ELF-1 (cell line): ENCODE measurements around the gene PTPRD.

ENCODE experiments used
- DNase-seq: peaks from one replicate; pipeline ENCODE4 v3.0.0-alpha.2; 2016; ENCODE audit warnings: low read depth, low spot score

The PTPRD gene

DNA sequence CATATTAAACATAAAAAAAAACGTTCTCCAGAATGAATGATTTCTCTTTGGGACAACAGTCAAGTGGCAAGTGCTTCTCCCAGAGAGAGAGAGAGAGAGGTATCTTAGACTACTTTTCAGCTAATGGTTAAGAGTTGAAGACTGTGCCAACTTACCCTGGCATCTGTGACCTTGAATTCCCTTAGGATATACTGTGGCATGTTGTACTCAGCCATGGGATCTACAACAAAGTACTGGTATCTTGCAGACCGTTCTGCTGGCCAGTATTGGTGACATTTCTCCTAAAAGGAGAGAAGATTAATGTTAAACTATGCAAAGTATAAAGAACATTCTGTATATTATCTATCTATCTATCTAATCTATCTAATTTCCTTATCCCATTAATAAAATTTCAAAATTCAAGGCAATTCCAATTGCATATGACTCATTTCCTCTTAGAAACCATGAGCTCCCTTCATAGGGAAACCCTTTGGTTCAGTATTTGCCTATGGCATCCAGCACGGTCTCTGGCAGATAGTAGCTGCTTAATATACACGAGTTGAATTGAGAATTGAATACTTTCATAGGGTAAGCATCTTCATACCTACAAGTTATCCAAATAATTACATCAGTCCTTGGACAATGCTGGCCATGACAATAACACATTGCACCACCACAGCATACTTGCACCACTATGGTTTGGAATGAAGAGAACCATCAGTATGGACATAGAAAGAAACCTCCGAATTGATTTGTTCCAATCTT, 2273.9 kb downstream of the PTPRD start:
- no peak for DNase-seq

DNA sequence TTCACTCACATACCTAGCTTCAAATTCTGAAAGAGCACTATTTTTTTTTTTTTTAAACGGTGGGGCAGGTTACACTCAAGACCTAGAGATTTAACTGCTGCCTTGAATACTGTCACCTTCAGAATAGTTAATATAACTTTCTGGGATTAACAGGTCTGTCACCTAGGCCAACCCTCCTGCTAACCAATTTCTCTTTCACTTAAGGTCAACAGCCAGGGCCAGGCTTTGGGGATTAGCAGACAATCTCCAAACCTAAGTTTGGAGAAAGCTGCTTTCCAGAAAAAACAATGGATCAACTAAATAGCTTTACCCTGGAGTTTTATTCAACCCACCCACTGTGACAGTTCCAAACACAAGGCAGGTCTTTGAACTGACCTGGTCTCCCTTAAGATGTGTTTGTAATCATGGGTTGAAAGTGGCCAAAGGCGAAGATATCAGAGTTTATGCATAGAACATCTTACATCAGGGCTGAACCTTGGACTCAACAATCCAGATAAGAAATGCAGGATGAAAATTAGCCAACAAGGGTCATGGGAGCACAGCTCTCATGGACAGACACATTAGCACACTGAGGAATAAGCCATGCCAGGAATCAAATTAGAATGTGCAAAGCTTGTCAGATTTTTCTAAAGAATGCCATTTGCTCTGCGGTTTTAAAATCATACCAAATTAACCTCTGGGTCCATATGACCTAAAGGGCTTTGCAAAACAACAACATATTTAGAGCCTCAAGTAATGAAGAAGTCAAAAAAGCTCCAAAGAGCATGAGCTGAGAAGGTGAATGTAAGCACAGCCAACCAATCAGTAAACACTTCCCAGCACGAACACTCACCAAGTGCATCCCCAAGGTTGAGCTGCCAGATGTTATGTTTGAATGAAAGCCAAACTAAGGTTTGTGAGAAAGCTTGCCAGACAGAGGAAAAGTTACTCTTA, 2274.7 kb downstream of the PTPRD start:
- no peak for DNase-seq

DNA sequence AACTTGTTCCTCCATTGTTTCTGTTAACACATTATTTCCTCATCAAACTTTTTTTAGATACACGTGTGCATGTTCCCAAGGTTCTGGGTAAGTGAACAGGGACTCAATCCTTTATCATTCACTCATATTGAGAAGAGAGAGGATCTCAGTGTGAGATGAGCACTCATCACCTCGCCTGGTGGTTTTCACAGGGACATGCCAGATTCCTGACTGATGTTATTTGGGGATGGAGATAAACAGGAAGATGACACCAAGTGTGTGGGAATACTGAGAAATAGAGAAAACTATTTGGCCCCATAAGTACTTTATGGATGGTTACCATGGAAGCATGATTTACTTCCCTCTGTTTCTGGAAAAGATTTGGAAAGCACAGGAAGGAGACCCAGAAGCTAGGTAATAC, 2279.9 kb downstream of the PTPRD start:
- no peak for DNase-seq

DNA sequence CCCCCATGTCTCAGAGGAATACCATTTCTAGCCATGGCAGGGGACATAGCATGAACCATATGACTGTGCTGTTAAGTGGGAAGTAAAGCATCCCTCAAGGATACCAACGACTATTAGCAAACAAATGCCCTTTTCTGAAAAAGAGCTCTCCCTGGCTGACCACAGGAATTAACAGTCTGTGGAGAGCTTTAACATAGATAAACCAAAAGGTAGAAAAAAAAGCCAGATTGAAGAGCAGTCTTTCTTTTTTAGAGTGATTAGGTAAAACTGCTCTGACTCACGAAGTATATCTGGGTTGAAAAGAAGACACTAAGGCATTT, 2280.5 kb downstream of the PTPRD start:
- DNase-seq, result no peak

DNA sequence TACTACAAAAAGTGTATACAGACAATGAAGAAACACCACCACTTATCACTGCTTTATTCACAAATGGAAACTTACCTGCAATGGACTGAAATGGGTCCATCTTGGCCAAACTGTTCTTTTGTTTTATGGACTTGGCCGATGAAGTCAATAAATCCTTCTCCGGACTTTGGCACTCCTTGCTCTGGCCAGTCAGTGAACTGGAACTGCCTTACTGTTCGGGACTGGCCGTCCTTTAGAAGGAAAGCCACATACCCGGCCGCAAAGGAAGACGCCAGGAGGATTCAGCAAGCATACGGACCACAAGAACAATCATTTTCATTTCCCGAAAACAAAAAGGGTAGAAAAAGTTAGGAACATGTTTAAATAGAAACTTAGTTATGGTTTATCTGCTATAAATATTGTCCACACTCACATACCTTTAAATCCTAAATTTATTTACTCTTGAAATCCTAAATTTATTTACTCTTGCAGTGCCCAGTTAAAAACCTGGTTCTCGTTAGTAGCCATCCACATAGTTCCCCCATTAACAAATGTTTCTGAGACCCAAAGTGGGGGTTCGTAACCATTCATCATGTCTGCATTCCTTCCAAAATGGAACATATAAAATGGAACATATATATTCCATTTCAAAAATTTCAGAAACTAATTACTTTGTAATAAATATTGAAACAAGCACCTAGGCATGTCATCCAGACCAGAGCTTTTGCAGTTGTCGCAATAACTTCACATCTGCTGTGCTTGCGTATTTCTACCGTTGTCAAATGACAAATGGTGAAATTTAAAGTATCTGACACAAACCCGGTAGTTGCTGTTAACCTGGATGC, 2281.1 kb downstream of the PTPRD start:
- DNase-seq, result no peak

DNA sequence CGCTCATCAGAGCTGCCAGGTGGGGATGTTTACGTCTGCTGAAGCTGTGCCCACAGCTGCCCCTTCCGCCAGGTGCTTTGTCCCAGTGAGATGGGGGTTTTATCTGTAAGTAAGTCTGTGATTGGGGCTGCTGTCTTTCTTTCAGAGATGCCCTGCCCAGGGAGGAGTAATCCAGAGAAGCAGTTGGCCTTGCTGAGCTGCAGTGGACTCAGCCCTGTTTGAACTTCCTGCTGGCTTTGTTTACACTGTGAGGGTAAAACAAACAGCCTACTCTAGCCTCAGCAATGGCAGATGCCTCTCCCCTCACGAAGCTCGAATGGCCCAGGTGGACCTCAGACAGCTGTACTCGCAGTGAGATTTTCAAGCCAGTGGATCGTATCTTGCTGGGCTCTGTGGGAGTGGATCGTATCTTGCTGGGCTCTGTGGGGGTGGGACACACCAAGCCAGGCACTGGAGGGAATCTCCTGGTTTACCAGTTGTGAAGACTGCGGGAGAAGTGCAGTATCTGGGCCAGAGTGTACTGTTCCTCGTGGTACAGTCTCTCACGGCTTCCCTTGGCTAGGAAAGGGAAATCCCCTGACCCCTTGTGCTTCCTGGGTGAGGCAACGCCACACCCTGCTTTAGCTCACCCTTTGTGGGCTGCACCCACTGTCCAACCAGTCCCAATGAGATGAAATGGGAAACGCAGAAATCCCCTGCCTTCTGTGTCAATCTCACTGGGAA, 2283.1 kb downstream of the PTPRD start:
- DNase-seq, result peak; percentile 3

DNA sequence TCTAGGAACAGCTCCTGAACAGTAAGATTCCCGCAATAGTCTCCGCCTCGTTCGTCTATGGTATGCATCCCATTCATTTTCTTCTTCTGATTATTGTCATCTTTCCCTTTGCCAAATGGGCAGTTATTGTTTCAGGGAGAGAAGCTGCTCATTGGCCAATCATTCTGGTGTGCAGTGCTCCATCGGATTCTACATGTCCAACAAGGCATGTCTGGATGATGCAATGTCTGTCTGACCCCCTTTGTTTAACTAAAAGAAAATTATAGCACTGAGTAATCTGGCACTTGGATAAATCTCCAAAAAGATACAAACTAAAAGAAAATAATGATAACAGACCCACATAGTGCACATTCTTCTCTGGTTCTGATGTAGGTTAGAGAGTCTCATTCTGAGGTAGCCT, 2297.6 kb downstream of the PTPRD start:
- DNase-seq, result no peak

DNA sequence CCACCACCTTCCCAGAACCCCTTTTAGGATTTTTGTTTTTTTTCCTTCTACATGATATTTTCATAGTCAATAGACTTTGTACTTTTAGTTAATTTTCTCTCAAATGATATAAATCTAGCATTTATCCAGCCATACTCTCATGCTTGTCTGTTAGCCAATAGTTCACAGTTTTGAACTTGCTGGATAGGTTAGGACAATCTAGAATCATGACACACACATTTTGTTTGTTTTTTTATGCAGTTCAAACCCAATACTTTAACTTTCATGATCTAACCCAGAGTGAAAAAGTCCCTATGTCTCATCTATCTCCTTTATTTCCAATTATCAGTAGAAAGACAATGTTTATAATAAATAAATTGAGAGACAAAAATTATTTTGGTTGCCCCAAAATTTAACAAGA, 2303.5 kb downstream of the PTPRD start:
- DNase-seq, result no peak

DNA sequence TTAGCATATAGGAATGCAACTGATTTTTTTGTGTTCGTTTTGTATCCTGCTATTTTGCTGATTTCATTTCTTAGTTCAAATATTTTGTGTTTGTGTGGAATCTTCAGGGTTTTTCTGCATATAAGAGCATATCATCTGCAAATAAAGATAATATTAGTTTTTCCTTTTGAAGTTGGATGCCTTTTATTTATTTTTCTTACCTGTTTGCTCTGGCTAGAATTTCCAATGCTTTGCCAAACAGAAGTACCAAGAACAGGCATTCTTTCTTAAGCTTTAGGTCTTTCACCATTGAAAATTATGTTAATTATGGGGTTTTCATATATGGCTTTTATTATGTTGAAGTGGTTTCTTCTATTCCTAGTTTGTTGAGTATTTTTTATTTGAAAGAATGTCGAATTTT, 2308.1 kb downstream of the PTPRD start:
- DNase-seq, result no peak

DNA sequence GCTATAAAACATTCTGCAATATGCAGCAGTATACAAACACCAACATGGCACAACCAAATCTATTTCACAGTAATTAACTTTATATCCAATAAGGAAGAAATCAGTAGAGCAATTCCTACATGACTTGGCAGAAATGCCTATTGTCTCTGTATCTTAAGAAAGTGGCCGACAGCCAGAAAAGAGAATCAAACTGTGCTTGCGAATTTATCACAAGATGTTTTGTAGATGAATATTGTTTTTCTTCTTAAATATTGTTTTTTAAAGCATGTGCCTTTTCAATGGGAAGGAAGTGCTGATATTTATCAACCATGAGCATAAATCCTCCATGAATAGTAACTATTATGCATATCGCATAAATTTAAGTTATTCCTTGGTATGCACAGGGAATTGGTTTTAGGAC, 2311.5 kb downstream of the PTPRD start:
- no peak for DNase-seq

DNA sequence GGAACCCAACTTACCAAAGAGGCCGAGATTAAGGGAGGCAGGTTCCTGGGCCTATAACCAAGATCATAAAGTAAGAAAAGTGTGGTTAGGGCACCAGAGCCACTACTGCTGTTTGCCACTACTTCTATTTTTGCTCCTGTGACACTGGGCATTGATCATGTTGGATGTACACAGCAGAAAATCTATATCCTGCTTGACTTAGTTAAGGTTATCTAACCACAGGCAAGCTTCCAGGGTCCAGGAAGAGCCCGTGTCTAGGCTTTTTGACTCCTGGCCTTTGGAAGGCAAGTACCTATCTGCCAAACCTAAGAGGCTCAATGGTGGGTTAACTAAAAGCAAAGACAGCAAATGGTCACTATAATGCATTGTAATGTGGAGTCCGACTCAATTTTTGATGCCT, 2315.8 kb downstream of the PTPRD start:
- DNase-seq, result no peak

DNA sequence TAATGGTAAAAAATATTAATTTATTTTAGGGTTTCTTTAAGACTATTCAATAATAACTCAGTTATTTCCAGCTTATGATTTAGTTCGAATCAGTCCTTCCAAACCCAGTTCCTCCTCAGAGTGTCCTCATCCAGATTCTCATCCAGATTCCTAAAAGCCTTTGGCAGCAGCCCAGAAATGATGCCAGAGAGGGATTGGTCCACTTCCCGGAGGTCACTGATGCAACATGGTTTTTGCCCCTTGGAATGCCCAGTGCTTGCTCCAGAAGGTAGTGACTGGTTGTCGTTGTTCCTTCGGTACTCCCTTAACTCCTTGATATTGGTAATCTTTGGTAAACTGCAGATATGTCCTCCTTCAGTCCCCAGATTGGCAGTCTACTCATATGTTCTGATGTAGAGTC, 2320.1 kb downstream of the PTPRD start:
- DNase-seq, result no peak

DNA sequence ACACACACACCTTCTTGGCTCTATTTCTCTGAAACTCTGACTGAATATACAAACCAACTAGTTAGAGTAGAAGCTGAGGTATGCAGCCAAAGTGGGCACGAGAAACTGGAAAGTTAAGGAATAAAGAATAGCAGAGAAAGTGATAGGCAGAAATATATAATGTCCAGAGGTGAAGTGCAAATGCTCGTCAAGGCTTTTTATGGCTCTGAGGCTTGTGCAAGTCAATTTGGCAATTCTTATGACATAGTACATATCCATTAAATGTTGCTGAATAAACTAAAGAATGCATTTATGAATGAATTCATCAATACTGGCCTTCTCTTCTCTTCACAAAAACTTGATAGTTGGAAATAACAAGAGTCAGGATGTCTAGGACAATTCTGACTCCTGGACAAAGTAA, 2323.1 kb downstream of the PTPRD start:
- DNase-seq, result no peak

DNA sequence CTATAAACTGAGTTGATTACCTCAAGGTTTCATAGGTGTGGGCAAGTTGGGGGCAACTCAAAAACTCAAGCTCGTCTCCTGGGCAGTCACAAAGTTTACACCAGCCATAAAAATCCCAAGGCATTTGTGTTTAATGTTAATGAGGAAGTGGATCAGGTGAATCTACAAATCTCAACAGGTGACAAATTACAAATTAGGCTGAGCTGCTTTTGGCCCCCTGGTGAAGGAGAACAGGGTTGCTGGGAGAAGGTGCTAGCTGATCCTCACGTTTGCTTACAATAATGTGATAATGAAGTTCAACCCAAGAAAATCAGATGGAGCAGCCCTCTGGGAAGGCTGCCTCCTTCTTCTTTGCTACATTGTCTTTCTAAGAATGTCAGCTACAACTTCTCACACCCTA, 2324.8 kb downstream of the PTPRD start:
- no peak for DNase-seq

DNA sequence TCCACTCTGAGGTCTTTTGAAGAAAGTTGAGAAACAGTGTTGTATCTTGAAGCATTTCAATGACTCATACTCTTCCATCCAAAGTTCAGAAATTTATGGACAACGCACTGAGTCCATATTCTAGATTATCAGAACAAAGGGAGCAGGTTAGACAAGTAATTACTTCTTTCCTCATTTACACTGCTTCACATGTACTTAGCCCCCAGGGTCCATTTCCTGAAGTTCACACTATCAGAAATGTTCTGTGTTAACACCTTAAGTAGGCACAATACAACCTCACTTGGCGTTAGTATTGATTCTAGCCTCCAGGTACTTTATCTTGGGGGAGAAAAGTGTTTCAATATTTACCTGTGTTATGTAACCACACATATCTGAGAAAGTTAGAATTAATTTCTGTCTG, 2325.3 kb downstream of the PTPRD start:
- no peak for DNase-seq

DNA sequence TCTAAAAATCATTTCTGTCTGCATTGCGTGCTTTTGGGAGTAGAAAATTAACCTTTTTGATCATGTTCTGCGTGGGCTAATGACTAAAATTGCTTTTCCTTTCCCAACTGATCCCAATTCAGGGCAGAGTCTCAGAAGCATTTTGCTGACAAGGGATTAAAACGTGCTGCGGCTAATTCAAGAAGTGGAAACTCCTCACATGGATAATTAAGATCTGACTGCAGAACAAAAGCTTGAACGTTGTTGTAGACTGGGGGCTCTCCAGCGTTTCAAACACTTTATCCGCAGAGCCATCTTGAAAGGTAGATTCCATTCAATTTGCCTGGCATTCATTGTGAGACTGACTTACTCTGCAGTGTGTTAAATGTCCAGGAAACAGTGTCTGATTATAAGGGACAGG, 2327.9 kb downstream of the PTPRD start:
- DNase-seq, result no peak

DNA sequence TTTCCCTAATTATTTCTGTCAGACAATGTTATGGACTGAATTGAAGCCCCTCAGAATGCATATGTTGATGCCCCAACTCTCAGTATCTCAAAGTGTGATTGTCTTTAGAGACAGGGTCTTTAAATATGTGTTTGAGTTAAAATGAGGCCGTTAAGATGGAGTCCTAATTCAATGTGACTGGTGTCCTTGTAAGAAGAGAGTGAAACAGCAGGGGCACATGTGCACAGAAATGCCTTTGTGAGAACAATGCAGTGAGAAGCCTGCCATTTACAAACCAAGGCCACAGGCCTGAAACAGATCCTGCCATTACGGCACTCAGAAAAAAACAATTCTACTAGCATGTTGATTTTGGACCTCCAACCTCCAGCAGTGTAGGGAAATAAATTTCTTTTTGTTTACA, 2330.3 kb downstream of the PTPRD start:
- DNase-seq, result no peak

DNA sequence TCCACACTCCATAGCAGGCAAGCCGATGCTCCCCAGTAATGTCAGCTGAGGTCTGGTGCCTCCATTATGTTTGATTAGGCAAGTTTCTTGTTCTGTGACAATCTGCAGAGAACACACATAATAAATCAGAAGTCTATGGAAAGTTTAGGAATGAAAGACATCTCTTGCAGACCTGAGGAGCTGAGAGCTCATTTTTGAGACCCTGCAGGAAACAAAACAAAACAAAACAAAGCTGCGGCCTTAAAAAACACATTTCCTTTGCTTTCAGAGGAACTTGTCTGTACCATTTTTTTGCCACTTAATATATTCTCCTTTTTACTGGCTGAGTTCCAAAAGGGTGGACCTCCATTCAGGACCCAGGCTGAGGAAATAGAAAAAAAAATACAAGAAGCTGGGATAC, 2332.0 kb downstream of the PTPRD start:
- DNase-seq, result no peak

DNA sequence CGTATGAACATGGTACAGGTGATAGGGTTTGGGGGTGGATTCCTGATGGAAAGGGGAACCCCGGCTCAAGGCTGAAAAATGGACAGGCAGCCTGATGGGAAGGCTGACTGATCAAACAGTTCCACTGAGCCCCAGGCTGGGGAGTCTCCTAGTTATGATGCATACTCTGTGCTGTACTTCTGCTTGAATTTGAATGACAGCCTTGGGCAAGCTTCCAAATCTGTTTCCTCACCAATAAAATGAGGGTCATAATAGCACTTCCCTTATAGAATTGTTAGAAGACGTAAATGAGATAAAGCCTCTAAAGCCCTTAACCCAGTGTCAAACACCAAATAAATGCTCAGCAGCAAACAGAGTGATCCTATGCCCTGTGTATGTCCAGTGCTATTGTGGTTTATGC, 2334.8 kb downstream of the PTPRD start:
- no peak for DNase-seq

DNA sequence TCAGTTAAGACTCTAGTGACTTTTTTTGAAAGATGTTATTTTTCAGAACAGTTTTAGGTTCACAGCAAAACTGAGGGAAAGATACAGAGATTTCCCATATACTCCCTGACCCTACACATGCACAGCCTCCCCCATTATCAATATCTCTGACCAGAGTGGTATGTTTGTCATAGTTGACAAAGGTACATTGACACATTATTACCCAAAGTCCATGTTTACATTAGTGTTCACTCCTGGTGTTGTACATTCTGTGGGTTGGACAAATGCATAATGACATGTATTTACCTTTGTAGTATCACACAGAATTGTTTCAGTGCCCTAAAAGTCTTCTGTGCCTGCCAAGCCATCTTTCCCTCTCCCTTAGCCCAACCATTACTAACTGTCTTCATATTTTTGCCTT, 2342.6 kb downstream of the PTPRD start:
- DNase-seq, result no peak

DNA sequence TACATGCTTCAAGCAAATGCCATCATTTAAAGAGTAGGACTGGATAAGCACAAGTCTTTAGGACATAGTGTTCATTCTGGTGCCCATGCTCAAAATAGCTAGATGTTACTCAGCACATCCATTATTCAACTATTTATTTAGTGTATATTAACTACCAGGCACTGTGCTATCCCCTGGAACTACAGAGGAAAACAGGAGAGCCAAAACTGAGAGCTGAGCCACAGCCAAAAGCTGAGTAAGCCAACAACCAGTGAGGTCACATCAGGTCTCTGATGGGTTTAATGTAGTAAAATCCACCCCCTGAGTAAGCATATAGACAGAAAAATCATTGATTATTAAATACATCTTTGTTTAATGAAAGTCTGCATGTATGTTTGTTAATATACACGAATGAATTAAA, 2343.9 kb downstream of the PTPRD start:
- DNase-seq, result no peak
